OCI-LY3 (cell line): ENCODE measurements around the gene CBFA2T2.

Source experiments
- H2AFZ ChIP-seq: fragments of 200-600, 300-600 bp; shearing (Covaris generic); 2 replicates; pipeline ENCODE4 v1.6.0; 2014; ENCODE audit warnings: antibody characterized with exemption, low read depth, low read length
- H3K27ac ChIP-seq: fragments of 200-600, 300-600 bp; sonication (generic); 2 replicates; pipeline ENCODE4 v1.5.1; 2014; ENCODE audit warnings: mild to moderate bottlenecking, low read length, moderate library complexity, mixed read lengths
- H3K27me3 ChIP-seq: fragments of 200-600, 300-600 bp; sonication (generic); 2 replicates; pipeline ENCODE4 v1.6.1; 2014; ENCODE audit warnings: low read depth, low read length, mixed read lengths
- H3K36me3 ChIP-seq: fragments of 200-600, 300-600 bp; sonication (generic); replicated peaks from 2 replicates; pipeline ENCODE3; 2014; ENCODE audit warnings: low read depth, low read length, mixed read lengths
- H3K4me1 ChIP-seq: fragments of 300-600, 200-600 bp; sonication (generic); 2 replicates; pipeline ENCODE4 v1.6.1; 2014; ENCODE audit warnings: low read length, mixed read lengths
- H3K4me2 ChIP-seq: fragments of 200-600, 300-600 bp; sonication (generic); 2 replicates; pipeline ENCODE4 v1.6.1; 2014; ENCODE audit warnings: low read length, mixed read lengths
- H3K4me3 ChIP-seq: fragments of 300-600, 200-600 bp; sonication (generic); 2 replicates; pipeline ENCODE4 v1.5.1; 2014; ENCODE audit warnings: antibody characterized with exemption, mild to moderate bottlenecking, low read length, moderate library complexity
- H3K79me2 ChIP-seq: fragments of 300-600, 200-600 bp; shearing (Covaris generic); 2 replicates; pipeline ENCODE4 v1.6.1; 2014; ENCODE audit warnings: mild to moderate bottlenecking, low read length, mixed read lengths
- H3K9ac ChIP-seq: fragments of 300-600, 200-600 bp; shearing (Covaris generic); 2 replicates; pipeline ENCODE4 v1.6.0; 2014; ENCODE audit warnings: mild to moderate bottlenecking, low read length, moderate library complexity
- H3K9me3 ChIP-seq: fragments of 200-600, 300-600 bp; shearing (Covaris generic); 2 replicates; pipeline ENCODE4 v1.6.1; 2014; ENCODE audit warnings: low read length, mixed read lengths; ENCODE audit not compliant: insufficient read depth
- H4K20me1 ChIP-seq: fragments of 200-600, 300-600 bp; sonication (generic); 2 replicates; pipeline ENCODE4 v1.6.1; 2016; ENCODE audit warnings: low read length, mixed read lengths; ENCODE audit not compliant: insufficient read depth
- CTCF ChIP-seq: fragments of 200-600, 300-600 bp; sonication (generic); IDR thresholded peaks from 2 replicates; pipeline ENCODE4 v1.5.1; 2014; ENCODE audit warnings: antibody characterized with exemption, low read length, low read depth
- EZH2phosphoT487 ChIP-seq: fragments of 200-600 bp; shearing (Covaris generic); IDR thresholded peaks from 2 replicates; pipeline ENCODE4 v1.6.1; 2018; ENCODE audit warnings: antibody characterized with exemption, mixed run types, low read depth

Gene CBFA2T2

GRCh38 chr20:33640287-33640686, 150.4 kb downstream of the CBFA2T2 start:
- Histone ChIP-seq H3K36me3 (peaks cover 26% of the 10 kb centered on the region), H3K4me3 (no peak overlapping the region), H3K79me2 (no peaks in the 10 kb centered on the region), H2AFZ (no peak overlapping the region), H3K4me1 (no peaks in the 10 kb centered on the region), H3K27me3 (no peaks in the 10 kb centered on the region), H3K27ac (no peak overlapping the region), H3K9me3 (no peaks in the 10 kb centered on the region), H4K20me1 (no peaks in the 10 kb centered on the region), H3K9ac (no peak overlapping the region), H3K4me2 (no peak overlapping the region)
- TF ChIP-seq CTCF, result no peak
- TF ChIP-seq EZH2phosphoT487, result no peak

GRCh38 chr20:33644313-33645071, 154.6 kb downstream of the CBFA2T2 start:
- H2AFZ ChIP-seq, result no peak overlapping the region
- H3K4me3 ChIP-seq, result no peak overlapping the region
- no peaks in the 10 kb centered on the region for H4K20me1 ChIP-seq
- no peak overlapping the region for H3K4me2 ChIP-seq
- H3K4me1 ChIP-seq, result peaks cover 5% of the 10 kb centered on the region; the same call in 1 of the 2 replicates
- no peak overlapping the region for H3K27ac ChIP-seq
- H3K9me3 ChIP-seq, result no peaks in the 10 kb centered on the region
- H3K79me2 ChIP-seq, result no peaks in the 10 kb centered on the region
- H3K9ac ChIP-seq, result no peak overlapping the region
- no peak for TF ChIP-seq CTCF
- TF ChIP-seq EZH2phosphoT487, result no peak
- H3K36me3 ChIP-seq, result peaks cover 23% of the 10 kb centered on the region
- no peaks in the 10 kb centered on the region for H3K27me3 ChIP-seq

GRCh38 chr20:33645072-33645358, 155.1 kb downstream of the CBFA2T2 start:
- Histone ChIP-seq H3K36me3 (peaks cover 23% of the 10 kb centered on the region), H3K9ac (no peak overlapping the region), H3K27me3 (no peaks in the 10 kb centered on the region), H3K4me1 (peaks cover 5% of the 10 kb centered on the region; the same call in 1 of the 2 replicates), H3K4me2 (no peak overlapping the region), H3K9me3 (no peaks in the 10 kb centered on the region), H3K79me2 (no peaks in the 10 kb centered on the region), H3K4me3 (no peak overlapping the region), H2AFZ (no peak overlapping the region), H3K27ac (no peak overlapping the region), H4K20me1 (no peaks in the 10 kb centered on the region)
- TF ChIP-seq CTCF, result no peak
- no peak for TF ChIP-seq EZH2phosphoT487

GRCh38 chr20:33645396-33645795, 155.5 kb downstream of the CBFA2T2 start:
- Histone ChIP-seq H3K27me3 (no peaks in the 10 kb centered on the region), H3K4me3 (no peak overlapping the region), H3K4me2 (no peak overlapping the region), H3K79me2 (no peaks in the 10 kb centered on the region), H3K9me3 (no peaks in the 10 kb centered on the region), H3K4me1 (peaks cover 5% of the 10 kb centered on the region; the same call in 1 of the 2 replicates), H3K36me3 (peaks cover 20% of the 10 kb centered on the region), H3K9ac (no peak overlapping the region), H4K20me1 (no peaks in the 10 kb centered on the region), H2AFZ (no peak overlapping the region), H3K27ac (no peak overlapping the region)
- TF ChIP-seq CTCF, result no peak
- no peak for TF ChIP-seq EZH2phosphoT487
